Thoracic aorta (tissue), 2 donors: ENCODE results near the gene QRFPR. TPM values are rescaled to one million over a fixed set of nuclear protein-coding genes. Genes with fewer than 3 reads are reported as not detected.

Experiments
- ATAC-seq: fragments of 150-250 bp; one replicate; pipeline ENCODE4 v1.8.0; 2017; ENCODE audit warnings: low read depth; ENCODE audit not compliant: insufficient number of reproducible peaks, low FRiP score
- DNase-seq: peaks from one replicate; pipeline ENCODE4 v3.0.0-alpha.2; 2020; ENCODE audit warnings: low spot score
- H3K27ac ChIP-seq, 2 donors: fragments of 200-600 bp; sonication (generic); 1 replicate in 1 of 2; 2 replicates in 1 of 2; pipeline ENCODE4 v1.5.1; 2016; ENCODE audit warnings: mild to moderate bottlenecking in 2 of 2, moderate library complexity in 2 of 2
- H3K27me3 ChIP-seq: fragments of 200-600 bp; sonication (generic); replicated peaks from 2 replicates; pipeline ENCODE4 v1.6.0; 2016; ENCODE audit warnings: mild to moderate bottlenecking; ENCODE audit not compliant: insufficient read depth
- H3K36me3 ChIP-seq: fragments of 200-600 bp; sonication (generic); one replicate; pipeline ENCODE4 v1.5.1; 2016
- H3K4me1 ChIP-seq, 2 donors: fragments of 200-600 bp; sonication (generic); 1 replicate in 1 of 2; 2 replicates in 1 of 2; pipeline versions ENCODE4 v1.5.1 to v1.6.0; 2016; ENCODE audit warnings: low read depth in 2 of 2, mild to moderate bottlenecking in 1 of 2; ENCODE audit not compliant: control insufficient read depth in 1 of 2
- H3K4me3 ChIP-seq: fragments of 200-600 bp; sonication (generic); 2 replicates; pipeline ENCODE4 v1.5.1; 2016; ENCODE audit warnings: mild to moderate bottlenecking
- H3K9me3 ChIP-seq: fragments of 200-600 bp; sonication (generic); 2 replicates; pipeline ENCODE4 v1.5.1; 2016
- total RNA-seq, 2 donors: library from RNA; depleted of rRNA; stranded (reverse); fragments of >200 nt; gene quantifications; one replicate each; pipeline versions ENCODE4 v1.1.0 to v1.2.3, GENCODE V29; 2016
- TF ChIP-seq, protein P1 (sequence below): fragments of 200-600 bp; sonication (generic); IDR thresholded peaks from one replicate; pipeline ENCODE4 v1.5.1; 2019; ENCODE audit warnings: antibody characterized with exemption

The QRFPR gene
- total RNA-seq, 2 donors from 2014 or later = not detected

- no peak overlapping the region for H3K27ac ChIP-seq
- H3K4me3 ChIP-seq = no peak overlapping the region
- TF ChIP-seq, protein P1, sequence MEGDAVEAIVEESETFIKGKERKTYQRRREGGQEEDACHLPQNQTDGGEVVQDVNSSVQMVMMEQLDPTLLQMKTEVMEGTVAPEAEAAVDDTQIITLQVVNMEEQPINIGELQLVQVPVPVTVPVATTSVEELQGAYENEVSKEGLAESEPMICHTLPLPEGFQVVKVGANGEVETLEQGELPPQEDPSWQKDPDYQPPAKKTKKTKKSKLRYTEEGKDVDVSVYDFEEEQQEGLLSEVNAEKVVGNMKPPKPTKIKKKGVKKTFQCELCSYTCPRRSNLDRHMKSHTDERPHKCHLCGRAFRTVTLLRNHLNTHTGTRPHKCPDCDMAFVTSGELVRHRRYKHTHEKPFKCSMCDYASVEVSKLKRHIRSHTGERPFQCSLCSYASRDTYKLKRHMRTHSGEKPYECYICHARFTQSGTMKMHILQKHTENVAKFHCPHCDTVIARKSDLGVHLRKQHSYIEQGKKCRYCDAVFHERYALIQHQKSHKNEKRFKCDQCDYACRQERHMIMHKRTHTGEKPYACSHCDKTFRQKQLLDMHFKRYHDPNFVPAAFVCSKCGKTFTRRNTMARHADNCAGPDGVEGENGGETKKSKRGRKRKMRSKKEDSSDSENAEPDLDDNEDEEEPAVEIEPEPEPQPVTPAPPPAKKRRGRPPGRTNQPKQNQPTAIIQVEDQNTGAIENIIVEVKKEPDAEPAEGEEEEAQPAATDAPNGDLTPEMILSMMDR = no peak
- no peaks in the 10 kb centered on the region for H3K36me3 ChIP-seq
- DNase-seq (no peak), ATAC-seq (no peak)
- no peaks in the 10 kb centered on the region for H3K27me3 ChIP-seq
- H3K4me1 ChIP-seq = no peaks in the 10 kb centered on the region
- no peaks in the 10 kb centered on the region for H3K9me3 ChIP-seq
Measured at GRCh38 chr4:121344098-121344497, 36.7 kb downstream of the QRFPR start.

- H3K4me1 ChIP-seq = no peaks in the 10 kb centered on the region
- ATAC-seq (no peak), DNase-seq (no peak)
- H3K27me3 ChIP-seq = no peaks in the 10 kb centered on the region
- no peaks in the 10 kb centered on the region for H3K9me3 ChIP-seq
- no peaks in the 10 kb centered on the region for H3K36me3 ChIP-seq
- TF ChIP-seq, protein P1 = no peak
- H3K27ac ChIP-seq = no peak overlapping the region
- H3K4me3 ChIP-seq = no peak overlapping the region
Measured at GRCh38 chr4:121340247-121340646, 40.6 kb downstream of the QRFPR start.

- ATAC-seq = no peak
- no peaks in the 10 kb centered on the region for H3K4me1 ChIP-seq
- H3K36me3 ChIP-seq = no peaks in the 10 kb centered on the region
- H3K27me3 ChIP-seq = no peaks in the 10 kb centered on the region
- H3K9me3 ChIP-seq = no peaks in the 10 kb centered on the region
- DNase-seq = no peak
- TF ChIP-seq, protein P1 = no peak
- H3K4me3 ChIP-seq = no peak overlapping the region
- no peak overlapping the region for H3K27ac ChIP-seq
Measured at GRCh38 chr4:121339824-121340223, 41.0 kb downstream of the QRFPR start.

- H3K4me3 ChIP-seq = no peak overlapping the region
- no peak for DNase-seq
- no peaks in the 10 kb centered on the region for H3K9me3 ChIP-seq
- no peak overlapping the region for H3K27ac ChIP-seq
- no peak for ATAC-seq
- H3K27me3 ChIP-seq = no peaks in the 10 kb centered on the region
- H3K4me1 ChIP-seq = no peaks in the 10 kb centered on the region
- TF ChIP-seq, protein P1 = no peak
- H3K36me3 ChIP-seq = no peaks in the 10 kb centered on the region
Measured at GRCh38 chr4:121339307-121339706, 41.5 kb downstream of the QRFPR start.

GRCh38 chr4:121338518-121338917 lies 42.3 kb downstream of the QRFPR start:
- no peaks in the 10 kb centered on the region for H3K36me3 ChIP-seq
- ATAC-seq = no peak
- no peaks in the 10 kb centered on the region for H3K4me1 ChIP-seq
- H3K27me3 ChIP-seq = no peaks in the 10 kb centered on the region
- H3K4me3 ChIP-seq = no peak overlapping the region
- no peak for DNase-seq
- TF ChIP-seq, protein P1 = no peak
- no peaks in the 10 kb centered on the region for H3K9me3 ChIP-seq
- no peak overlapping the region for H3K27ac ChIP-seq
